Measurements from ENCODE around the gene LEKR1. TPM values are rescaled to one million over a fixed set of nuclear protein-coding genes. Genes with fewer than 3 reads are reported as not detected.

Gene LEKR1
- total RNA-seq, 1 donor from 2014 or later = 0.26 TPM

Other genes with a start within 250 kb of the LEKR1 start
- 13.7 and 23.0 TPM in 2 replicates for gene TIPARP, start 151.8 kb upstream of the LEKR1 start, total RNA-seq